Cardiac atrium fibroblast (primary cell): ENCODE measurements around the gene TMEM52. TPM values are rescaled to one million over a fixed set of nuclear protein-coding genes. Genes with fewer than 3 reads are reported as not detected.

Source experiments
- total RNA-seq: library from RNA; depleted of rRNA; stranded (reverse); fragments of >200 nt; gene quantifications from 2 replicates; pipeline ENCODE4 v1.2.3, GENCODE V29; 2015

The TMEM52 gene
- 0.54 TPM in 1 of 2 replicates, not detected in the other for total RNA-seq

DNA sequence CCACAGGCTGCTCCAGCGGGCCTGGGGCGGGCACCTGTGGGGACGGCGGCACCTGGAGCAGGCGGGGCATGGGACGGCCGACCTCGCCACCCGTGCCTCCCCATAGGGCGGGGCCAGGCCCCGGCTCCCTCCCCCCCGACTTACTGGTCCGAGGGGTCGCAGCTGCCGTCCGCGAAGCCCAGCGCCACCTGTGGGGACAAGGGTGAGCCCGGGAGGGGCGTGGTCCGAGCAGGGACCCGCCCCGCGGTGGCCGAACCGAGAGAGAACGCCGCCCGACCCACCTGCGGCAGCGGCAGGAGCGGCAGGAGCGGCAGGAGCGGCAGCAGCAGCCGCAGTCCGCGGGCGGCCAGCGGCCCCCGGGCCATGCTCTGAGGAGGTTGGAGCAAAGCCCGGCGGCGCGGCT lies at the start of gene TMEM52:
Gene TMEM52, minus strand, starts transcription at position 379 of the 403 bp plus-strand sequence. Its CDS starts 14 bp downstream, at position 365.

DNA sequence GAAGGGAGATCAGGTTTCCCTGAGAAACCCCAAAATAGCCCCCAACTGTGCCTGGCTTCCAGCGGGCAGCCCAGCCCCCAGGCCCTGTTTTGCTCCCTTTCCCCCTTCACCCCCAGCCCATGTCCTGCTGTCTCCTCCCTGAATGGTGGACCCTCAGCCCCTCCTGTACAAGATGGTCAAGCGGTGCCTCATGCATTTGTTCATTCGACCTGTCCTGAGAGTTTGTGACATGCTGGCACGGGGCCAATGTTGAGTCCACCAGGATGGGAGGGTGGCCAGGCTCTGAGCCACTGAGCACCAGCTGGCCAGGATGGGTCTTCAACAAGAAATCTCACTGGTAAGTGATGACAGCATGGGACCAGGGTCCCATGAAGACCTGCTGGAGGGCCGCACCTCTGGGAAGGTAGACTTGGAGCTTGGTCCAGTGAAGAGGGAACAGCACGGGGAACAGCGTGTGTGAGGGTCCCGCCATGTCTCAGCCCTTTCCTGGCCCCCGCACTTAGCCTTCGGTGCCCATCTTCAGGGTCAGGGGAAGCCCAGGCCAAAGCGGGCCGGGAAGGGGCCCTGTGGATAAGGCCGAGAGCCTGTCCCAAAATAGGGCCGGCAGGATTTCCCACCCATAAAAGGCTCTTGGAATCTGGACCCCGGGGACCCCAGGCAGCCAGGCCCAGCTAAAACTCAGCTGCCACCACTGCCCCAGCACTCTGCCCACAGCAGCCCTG lies 3.9 kb downstream of the TMEM52 start, which contains the start of gene CALML6:
Gene CALML6, plus strand, starts transcription at position 290 of the 722 bp plus-strand sequence. Its CDS starts 21 bp downstream, at position 311.

GRCh38 chr1:1890506-1891348 lies 28.4 kb downstream of the TMEM52 start, which contains the start of gene GNB1:
GNB1 (minus strand) TSS chr1:1891087; CDS start chr1:1825453, 65,634 bp downstream.

Other genes with a start within 250 kb of the TMEM52 start
- gene SLC35E2B, start 226.5 kb downstream of the TMEM52 start, total RNA-seq: 20.6 and 23.0 TPM in 2 replicates
- 3.7 and 8.3 TPM in 2 replicates for gene CDK11A, start 194.9 kb downstream of the TMEM52 start, total RNA-seq
- gene NADK, start 140.8 kb downstream of the TMEM52 start, total RNA-seq: 51.4 and 56.5 TPM in 2 replicates
- gene GNB1, start 28.2 kb downstream of the TMEM52 start, total RNA-seq: 135 and 146 TPM in 2 replicates
- under 0.01 TPM in 1 of 2 replicates, not detected in the other for gene CALML6, start 4.0 kb downstream of the TMEM52 start, total RNA-seq
- gene CFAP74, start 84.5 kb upstream of the TMEM52 start, total RNA-seq: not detected in 2 replicates
- gene GABRD, start 100.1 kb upstream of the TMEM52 start, total RNA-seq: not detected in 2 replicates
- gene PRKCZ, start 131.1 kb upstream of the TMEM52 start, total RNA-seq: 1.1 and 2.1 TPM in 2 replicates